GM12872 (cell line): ENCODE data around the gene PNMT.

Source experiments
- CTCF ChIP-seq: IDR thresholded peaks from 3 replicates; pipeline ENCODE4 v1.5.1; 2011; ENCODE audit warnings: low read depth, mild to moderate bottlenecking, low read length, moderate library complexity; ENCODE audit not compliant: insufficient read depth

PNMT gene

GRCh38 chr17:39641883-39642282 lies 26.4 kb upstream of the PNMT start:
- TF ChIP-seq CTCF = no peak

GRCh38 chr17:39642291-39643074 lies 25.8 kb upstream of the PNMT start:
- TF ChIP-seq CTCF = no peak

- no peak for TF ChIP-seq CTCF
Observed at GRCh38 chr17:39643271-39643670, 25.0 kb upstream of the PNMT start.

- TF ChIP-seq CTCF = no peak
Observed at GRCh38 chr17:39647256-39647655, 21.0 kb upstream of the PNMT start.

GRCh38 chr17:39648616-39649366 lies 19.5 kb upstream of the PNMT start:
- no peak for TF ChIP-seq CTCF

GRCh38 chr17:39650121-39650579 lies 18.1 kb upstream of the PNMT start:
- TF ChIP-seq CTCF = no peak

- no peak for TF ChIP-seq CTCF
Observed at GRCh38 chr17:39651923-39652586, 16.2 kb upstream of the PNMT start.
